Retinal pigment epithelial cell (primary cell): Measurements from ENCODE around the gene FBXO28.

Experiments used
- DNase-seq: peaks from one replicate; pipeline ENCODE4 v3.0.0-alpha.2; 2010; ENCODE audit warnings: low read depth
- H3K4me3 ChIP-seq: 2 replicates; pipeline ENCODE4 v1.5.1; 2011; ENCODE audit warnings: mild to moderate bottlenecking, low read length, control low read depth, moderate library complexity
- CTCF ChIP-seq: conservative IDR thresholded peaks from 2 replicates; pipeline ENCODE4 v1.5.1; 2011; ENCODE audit warnings: low read depth, low read length, control low read depth, inconsistent platforms

FBXO28 gene

GRCh38 chr1:224196813-224197600 lies 83.1 kb downstream of the FBXO28 start:
- no peak for DNase-seq
- H3K4me3 ChIP-seq: no peak overlapping the region
- no peak for TF ChIP-seq CTCF

GRCh38 chr1:224198572-224198971 lies 84.7 kb downstream of the FBXO28 start:
- no peak overlapping the region for H3K4me3 ChIP-seq
- TF ChIP-seq CTCF: no peak
- no peak for DNase-seq

GRCh38 chr1:224199679-224200078 lies 85.8 kb downstream of the FBXO28 start:
- no peak for TF ChIP-seq CTCF
- H3K4me3 ChIP-seq: no peak overlapping the region

GRCh38 chr1:224201383-224201782 lies 87.5 kb downstream of the FBXO28 start:
- no peak for DNase-seq
- no peak for TF ChIP-seq CTCF
- H3K4me3 ChIP-seq: no peak overlapping the region

More at GRCh38 chr1:224199679-224200078, 85.8 kb downstream of the FBXO28 start:
- DNase-seq: no peak

GRCh38 chr1:224201853-224202252 lies 87.9 kb downstream of the FBXO28 start:
- TF ChIP-seq CTCF: no peak
- DNase-seq: no peak
- H3K4me3 ChIP-seq: no peak overlapping the region

GRCh38 chr1:224203243-224204016 lies 89.5 kb downstream of the FBXO28 start:
- no peak for TF ChIP-seq CTCF
- no peak overlapping the region for H3K4me3 ChIP-seq
- DNase-seq: no peak
